HG02885 (cell line): ENCODE measurements around the gene CRTAP.

Experiments used
- ATAC-seq: cut with Tn5 transposase; IDR thresholded peaks from one replicate; pipeline ENCODE4 v1.9.1; 2021; ENCODE audit warnings: mild to moderate bottlenecking; ENCODE audit not compliant: unreplicated experiment, poor library complexity

The CRTAP gene

DNA sequence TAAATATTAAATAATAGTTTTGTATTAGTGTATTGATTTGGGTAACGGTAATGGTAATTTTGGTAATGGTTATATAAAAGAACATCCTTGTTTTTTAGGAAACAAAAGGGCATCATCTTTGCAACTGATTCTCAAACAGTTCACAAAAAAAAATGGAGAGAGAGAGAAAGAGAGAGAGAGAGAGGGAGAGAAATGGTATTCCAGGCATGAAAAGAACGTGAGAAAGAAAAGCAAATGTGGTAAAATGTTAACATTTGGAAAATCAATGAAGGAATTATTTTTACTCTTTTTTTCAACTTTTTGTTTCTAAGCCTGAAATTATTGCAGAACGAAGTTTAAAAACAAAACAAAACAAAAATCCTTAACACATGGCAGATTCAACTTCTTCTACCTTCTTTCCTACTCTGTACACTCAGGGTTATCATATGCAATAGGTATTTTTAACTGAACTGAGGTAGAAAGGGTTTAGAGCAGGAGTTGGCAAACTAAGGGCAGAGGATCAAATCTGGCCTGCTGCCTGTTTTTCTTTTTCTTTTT, 14.6 kb upstream of the CRTAP start:
- no peak for ATAC-seq

DNA sequence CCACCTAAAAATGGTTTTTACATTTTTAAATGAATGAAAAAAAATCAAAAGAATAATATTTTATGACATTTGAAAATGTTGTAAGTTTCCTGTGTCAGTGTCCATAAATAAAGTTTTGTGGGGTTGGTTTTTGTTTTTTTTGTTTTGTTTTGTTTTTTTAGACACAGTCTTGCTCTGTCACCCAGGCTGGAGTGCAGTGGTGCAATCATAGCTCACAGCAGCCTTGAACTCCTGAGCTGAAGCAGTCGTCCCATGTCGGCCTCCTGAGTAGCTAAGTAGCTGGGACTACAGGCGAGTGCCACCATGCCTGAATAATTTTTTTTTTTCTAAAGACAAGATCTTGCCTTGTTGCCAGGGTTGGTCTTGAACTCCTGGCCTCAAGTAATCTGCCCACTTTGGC, 14.1 kb upstream of the CRTAP start:
- no peak for ATAC-seq

DNA sequence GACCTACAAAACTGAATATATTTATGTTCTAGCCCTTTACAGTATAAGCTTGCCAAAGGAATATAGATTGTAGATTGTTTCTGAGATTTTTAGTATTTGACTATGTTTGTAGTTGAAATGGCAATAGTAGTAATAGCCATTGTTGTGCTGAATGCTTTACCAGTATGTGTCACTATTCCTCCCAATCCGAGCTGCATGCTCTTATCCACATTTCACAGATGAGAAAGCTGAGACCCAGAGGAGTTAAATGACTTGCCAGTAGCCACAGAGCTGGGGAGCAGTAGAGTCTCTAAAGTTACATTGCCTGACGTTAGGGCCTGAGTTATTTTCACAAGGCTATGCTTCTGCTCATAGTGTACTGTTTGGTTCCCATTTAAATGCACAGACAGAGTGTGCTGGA, 13.6 kb upstream of the CRTAP start:
- no peak for ATAC-seq

DNA sequence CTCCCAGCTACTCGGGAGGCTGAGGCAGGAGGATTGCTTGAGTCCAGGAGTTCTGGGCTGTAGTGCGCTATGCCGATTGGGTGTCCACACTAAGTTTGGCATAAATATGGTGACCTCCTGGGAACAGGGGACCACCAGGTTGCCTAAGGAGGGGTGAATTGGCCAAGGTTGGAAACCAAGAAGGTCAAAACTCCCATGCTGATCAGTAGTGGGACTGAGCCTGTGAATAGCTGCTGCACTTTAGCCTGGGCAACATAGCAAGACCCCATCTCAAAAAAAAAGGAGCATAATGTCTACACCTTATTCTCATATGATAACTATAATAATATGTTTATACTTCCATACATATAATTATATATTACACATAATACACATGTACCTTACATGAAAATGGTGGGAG, 10.8 kb upstream of the CRTAP start:
- ATAC-seq, result no peak

DNA sequence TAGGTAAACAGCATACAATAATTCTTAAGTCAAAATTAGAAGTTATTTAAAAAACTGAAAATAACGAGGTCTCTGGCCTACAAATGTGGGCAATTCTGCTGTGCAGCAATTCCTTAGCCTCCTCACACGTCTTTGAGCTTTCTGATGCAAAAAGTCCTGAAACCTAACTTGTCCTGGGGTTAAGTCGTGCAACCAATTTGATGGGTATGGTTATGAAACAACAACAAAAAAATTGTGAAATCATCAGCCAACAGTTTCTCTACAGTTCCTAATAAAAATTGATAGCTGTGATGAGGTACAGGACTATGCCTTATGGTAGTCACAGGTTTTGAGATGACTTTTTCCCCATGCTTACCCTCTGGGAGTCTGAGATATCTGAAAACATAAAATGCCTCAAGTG, 10.3 kb upstream of the CRTAP start:
- no peak for ATAC-seq

DNA sequence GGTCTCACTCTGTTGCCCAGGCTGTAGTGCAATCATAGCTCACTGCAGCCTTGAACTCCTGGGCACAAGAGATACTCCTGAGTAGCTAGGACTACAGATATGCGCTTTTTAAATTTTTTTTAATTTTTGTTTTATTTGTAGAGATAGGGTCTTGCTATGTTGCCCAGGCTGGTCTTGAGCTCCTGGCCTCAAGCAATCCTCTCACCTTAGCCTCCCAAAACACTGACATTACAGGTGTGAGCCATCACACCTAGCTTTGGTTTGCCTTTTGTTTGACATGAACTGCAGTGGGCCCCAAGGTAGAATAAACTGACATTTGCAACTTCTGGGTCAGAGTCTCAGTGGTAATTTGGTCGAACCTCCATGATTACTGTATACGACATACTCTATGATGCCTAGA, 9.0 kb upstream of the CRTAP start:
- ATAC-seq, result no peak

DNA sequence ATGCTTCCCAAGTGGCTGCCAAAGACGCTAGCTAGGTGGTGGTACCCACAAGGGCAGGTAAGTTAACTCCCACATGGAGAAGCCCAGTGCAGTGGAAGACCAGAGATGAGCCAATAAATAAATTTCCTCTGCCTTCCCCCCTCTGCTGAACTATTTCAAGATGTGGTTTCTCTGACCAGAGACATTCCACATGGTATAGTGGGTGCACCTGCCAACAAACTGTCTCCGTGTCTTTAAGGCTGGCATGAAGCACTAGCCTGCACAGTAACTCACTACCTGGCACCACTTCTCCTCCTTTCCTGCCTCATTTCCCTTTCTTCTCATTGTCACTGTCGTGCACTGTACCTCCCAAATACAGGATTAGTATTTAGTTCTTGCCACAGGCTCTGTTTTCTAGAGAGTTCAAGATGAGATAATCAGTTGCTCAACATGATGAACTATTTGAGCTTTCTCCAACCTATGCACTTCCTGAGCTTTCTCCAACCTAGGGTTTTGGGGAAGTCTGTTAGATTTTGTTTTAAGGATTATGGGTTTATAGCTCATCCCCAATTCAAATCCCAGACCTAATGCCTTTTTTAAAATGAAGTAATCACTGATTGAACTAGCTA, 8.4 kb upstream of the CRTAP start:
- no peak for ATAC-seq

DNA sequence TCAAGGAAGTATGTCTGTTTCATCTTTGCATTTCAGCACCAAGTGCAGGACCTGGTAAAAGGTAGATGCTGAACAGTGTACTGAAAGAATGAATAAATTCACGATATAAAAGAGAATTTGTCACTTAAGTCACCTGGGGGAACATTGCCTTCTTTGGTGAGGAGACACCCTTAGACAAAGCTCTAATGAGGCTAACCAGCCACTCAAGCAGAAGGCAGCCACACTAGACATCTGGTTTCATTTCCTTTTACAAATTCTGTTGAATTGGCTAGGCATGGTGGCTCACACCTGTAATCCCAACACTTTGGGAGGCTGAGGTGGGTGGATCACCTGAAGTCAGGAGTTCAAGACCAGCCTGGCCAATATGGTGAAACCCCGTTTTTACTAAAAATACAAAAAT, 7.0 kb upstream of the CRTAP start:
- peak; percentile 37 for ATAC-seq

DNA sequence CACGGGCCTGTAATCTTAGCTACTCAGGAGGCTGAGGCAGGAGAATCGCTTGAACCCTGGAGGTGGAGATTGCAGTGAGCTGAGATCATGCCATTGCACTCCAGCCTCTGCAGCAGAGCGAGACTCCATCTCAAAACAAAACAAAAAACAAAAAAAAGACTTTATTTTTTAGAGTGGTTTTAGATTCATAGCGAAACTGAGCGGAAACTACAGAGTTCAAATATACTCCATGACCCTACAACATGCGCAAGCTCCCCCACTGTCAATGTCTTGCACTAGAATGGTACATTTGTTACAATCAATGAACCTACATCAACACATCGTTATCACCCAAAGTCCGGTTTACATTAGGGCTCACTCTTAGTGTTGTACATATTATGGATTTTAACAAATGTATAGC, 2.2 kb upstream of the CRTAP start:
- peak; percentile 48 for ATAC-seq

DNA sequence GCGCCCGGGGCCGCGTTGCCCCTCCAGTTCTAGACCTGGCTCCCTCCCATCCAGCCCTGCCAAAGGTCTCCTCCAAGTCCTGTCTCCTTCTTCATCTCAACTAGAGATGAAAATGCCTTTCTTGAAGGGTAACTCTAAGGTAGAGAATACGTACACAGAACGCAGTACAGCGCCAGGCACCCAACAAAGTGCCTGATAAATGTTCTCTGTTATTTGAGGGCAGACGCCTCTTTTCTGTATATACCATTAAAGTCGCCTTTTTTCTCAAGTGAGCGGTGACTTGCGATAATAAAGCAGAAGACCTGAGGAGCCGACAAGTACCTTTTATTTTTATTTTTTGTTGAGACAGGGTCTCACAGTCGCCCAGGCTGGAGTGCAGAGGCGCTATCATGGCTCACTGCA, 809 bp downstream of the CRTAP start:
- ATAC-seq, result no peak

DNA sequence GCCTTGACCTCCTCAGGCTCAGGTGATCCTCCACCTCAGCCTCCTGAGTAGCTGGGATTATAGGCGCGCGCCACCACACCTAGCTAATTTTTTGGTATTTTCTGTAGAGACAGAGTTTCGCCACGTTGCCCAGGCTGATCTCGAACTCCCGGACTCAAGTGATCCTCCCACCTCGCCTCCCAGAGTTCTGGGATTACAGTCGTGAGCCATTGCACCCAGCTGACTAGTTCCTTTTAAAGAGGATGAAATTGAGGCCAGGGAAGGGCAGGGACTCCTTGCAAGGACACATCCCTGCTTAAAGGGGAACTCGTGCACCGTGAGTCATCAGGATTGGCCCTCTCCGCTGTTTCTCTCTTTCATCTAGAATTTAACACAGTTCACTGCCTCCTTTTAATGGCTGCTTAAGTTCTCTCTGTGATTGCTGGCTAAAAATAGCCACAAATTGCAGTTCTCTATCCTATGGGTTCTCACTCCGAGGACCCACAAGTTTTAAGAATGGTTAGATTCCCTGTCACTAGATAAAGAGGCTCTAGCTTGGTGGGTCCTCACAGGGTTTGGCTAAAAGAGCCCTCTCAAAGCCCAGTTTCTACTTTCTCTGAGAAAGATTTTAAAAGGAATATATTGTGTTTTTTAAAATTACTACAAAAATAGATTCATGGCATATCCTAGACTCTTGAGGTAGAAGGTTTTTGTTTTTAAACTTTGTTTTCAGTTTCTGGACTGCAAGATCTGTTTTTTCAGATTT, 1.4 kb downstream of the CRTAP start:
- no peak for ATAC-seq

DNA sequence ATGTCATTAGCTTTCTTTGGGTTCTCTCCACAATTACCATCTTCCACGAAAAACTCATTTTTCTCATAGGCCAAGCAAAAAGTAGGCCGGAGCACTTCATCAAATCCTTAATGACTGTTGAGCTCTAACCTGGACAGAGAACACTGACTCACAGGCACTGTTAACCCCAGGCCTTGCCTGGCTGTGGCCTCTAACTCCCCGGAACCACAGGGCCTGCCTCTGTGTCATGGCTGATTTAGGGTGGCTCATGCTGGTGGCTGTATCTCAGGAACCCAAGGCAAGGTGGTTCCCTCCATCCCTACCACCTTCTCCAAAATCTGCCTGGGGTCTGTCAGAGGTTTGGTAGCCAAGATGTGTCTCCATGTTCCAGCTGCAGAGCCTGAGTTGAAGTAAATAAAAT, 3.6 kb downstream of the CRTAP start:
- ATAC-seq, result no peak

DNA sequence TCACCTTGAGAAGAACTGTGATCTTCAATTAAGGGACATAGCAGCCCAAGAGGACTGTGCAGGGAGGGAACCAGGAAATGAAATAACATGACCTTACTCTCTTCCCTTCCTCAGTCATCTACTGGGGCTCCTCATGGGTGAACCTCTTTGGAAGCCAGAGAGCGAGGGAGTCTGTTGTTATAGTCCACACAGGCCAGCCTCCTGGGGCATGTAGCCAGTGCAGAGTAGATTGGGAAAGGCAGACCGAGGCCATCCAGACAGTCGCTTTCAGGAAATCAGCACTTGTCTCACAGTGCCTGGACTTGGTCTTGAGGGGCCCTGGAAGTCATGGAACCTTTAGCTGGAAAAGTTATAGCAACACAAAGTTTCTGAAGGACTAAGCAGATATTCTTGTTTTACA, 6.1 kb downstream of the CRTAP start:
- ATAC-seq, result no peak

DNA sequence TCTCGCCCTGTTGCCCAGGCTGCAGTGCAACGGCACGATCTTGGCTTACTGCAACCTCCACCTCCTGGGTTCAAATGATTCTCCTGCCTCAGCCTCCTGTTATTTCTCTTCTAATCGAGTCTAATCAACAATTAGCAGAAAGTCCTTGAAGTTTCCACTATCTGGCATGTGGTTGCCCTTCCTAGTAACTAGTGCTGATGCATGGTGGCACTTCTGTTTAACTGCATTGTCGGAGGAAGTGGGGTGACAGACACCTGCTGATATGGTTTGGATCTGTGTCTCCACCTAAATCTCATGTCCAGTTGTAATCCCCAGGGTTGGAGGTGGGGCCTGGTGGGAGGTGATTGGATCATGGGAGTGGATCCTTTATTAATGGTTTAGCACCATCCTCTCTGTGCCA, 9.2 kb downstream of the CRTAP start:
- no peak for ATAC-seq

DNA sequence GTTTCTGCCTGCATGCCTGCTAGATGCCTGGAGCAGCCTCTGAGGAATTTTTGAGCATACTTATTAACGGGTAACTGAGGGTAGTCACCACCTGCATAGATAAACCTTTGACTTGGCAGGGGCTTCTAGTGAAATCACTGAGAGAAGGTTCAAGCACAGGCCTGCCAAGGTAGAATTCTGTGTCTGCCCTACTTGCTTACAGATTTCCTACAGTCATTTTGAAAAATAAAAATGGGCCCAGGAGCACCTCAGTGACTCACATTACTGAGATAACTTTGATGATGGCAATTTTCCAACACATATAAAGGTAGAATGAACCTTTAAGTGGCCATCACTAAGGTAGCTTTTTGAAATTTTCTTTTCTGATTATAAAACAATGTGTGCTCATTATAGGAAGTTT, 10.8 kb downstream of the CRTAP start:
- no peak for ATAC-seq

DNA sequence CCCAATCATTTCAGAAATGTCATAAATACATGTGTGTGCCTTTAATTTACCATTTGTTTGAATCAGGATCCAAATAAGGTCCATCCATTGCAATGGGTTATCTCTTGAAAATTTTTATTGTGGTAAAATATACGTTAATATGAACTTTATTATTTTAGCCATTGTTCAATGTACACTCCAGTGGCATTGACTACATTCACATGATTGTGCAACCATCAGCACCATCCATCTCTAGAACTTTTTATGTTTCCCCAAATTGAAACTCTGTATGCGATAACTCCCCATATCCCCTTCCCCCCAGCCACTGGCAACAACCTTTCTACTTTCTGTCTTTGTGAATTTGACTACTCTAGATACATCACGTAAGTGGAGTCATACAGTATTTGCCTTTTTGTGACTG, 12.0 kb downstream of the CRTAP start:
- ATAC-seq, result no peak

DNA sequence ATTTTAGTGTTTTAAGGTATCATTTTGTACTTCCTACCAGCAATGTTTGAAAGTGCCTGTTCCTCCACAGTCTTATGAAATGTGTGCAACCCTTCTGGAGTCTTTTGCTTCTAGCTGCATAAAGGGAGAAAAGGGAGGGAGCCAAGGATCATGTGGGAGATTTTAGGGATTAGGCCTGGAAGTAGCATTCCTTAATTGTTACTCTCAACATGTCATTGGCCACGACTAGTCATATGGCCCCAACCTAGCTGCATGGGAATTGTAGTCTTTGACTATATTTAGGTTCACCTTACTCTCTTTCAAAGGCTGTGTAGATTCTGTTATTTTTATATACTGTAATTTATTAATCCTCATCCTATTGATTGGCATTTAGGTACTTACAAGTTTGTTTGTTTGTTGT, 14.9 kb downstream of the CRTAP start:
- no peak for ATAC-seq

DNA sequence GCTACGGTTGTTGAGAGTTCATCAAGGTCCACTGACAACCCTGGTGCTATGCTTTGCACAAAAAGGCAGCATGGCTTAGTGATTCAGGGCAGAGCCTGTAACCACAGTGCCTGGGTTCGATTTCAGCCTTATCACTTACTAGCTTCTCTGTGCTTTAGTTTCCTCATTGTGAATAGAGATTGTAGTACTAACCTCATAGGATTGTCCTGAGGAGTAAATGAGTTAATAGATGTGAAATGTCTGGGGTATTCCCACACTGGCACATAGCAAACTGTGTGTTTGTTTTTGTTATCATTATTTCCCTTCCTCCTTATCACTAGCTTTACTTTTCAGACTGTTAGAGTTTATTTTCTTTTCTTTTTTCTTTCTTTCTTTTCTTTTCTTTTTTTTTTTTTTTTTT, 16.3 kb downstream of the CRTAP start:
- no peak for ATAC-seq

DNA sequence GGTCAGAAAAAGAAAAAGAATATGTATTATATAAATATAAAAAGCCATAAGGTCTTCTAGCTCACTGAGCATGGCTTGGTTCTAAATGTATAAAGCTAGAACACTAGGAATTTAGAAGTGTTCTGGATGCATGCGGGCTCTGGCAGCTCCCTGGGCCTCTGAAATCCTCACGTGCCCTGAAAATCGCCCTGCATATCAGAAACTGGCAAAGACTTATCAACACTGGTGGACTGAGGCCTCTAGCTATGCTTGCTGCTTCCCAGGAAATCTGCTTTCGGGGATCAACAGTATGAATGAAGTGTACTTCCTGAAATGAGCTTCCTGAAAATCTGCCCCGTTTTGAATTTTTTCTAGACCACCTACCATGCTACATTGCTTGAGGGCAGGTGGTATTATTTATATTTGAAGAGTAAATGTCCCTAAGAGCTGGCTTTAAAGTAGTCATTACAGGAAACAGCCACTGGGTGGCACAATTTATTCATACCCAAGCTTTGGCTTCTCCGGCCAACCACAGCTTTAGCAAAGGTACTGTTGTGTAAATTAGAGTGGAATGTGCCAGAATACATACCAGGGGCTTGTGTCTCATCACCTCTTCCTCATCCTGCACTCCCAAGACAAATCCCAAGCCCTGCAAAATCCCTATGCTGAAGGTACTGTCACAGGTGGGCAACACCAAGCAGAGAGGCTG, 17.7 kb downstream of the CRTAP start:
- peak; percentile 80 for ATAC-seq

DNA sequence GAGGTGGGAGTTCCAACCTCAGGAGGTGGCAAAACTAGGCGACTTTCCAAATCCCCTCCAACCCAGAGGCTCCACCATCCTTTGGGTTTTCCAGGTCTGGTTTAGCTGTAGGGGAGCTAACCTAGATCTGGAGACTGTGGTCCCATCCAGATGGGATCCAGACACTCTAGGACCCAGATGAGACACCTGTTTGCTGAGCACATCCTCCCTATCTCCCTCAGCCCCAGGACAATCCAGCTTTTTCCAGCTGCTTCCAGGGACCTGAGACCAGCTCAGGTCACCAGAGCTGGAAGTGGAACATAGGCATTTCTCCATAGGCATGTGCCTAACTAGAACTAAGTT, 18.2 kb downstream of the CRTAP start:
- ATAC-seq, result no peak

DNA sequence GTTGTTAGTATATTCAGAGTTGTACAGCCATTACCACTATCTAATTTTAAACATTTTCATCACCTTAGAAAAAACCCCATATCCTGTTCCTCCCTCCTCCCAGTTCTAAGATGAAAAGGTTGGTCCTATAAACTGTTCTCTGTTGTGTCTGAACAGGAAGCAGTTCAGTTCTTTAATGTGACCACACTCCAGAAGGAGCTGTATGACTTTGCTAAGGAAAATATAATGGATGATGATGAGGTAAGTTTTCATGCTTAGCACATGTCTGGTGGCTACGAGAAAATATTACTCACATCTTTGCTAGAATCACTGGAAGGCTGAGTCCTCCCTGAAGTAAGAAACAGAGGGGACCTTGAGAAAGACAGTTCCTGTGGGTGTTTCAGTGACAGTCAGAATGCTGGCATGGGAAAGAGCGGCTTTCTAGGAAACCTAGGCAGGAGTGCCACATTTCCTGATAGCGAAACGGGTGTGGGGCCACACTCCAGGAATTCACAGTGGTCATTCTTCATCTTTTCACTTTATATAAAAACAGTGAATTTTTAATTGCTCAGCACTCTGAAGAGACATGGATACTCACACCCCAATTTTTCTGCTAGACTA, 20.3 kb downstream of the CRTAP start:
- peak; percentile 56 for ATAC-seq
